ENCODE data around the gene PPP1R12B. TPM values are rescaled to one million over a fixed set of nuclear protein-coding genes. Genes with fewer than 3 reads are reported as not detected.
A peak's percentile ranks its signal among the peaks of the same experiment; 100 is the strongest.
"Not testable (repeated sequence)": the region's sequence is repeated elsewhere in the genome, so short reads cannot be mapped to it uniquely, and the experiment has no call there.

The PPP1R12B gene
- total and polyA plus RNA-seq, 2 donors (not counting 3 experiments of a cell fraction or from before 2014, with no cell fraction given) = 8.4 to 11.5 TPM

DNA sequence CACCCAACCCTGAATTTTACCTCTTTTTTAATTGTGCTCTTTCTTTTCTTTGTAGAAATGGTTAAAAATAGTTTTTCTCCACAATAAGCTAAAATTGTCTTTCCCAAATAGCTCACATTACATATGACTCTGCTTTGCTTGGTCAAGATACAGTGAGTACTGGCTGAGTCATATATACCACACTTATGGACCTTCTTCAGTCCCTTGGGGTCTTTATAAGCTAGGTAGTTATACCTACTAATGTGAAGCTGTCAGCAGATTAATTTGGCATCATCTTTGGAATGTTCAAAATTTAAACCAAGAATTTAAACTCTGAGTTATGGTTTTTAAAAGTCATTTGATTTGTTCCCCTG is 111.6 kb downstream of the PPP1R12B start:
- CTCF ChIA-PET = interaction anchor here (0.7 to 3.4 kb wide), 5 partner anchors 41 to 259 kb away, joined by 3 to 17 read pairs (median 4); no protein-coding TSS in a partner anchor
- H3K27ac ChIP-seq (ENCODE audit: insufficient read depth, low read depth, low read length); dilution Hi-C loops (cut with MboI; ENCODE audit: extremely low pct_ligation_motif_present, low sequenced_read_pairs); H2AFZ ChIP-seq (ENCODE audit: low read depth, low read length); H3K79me2 ChIP-seq (ENCODE audit: control insufficient read depth, insufficient read depth, low read length); H4K20me1 ChIP-seq (replicated peaks; ENCODE audit: control insufficient read depth, extremely low read depth, insufficient read depth, low read length); FAIRE-seq; H3K9me3 ChIP-seq (replicated peaks; ENCODE audit: control insufficient read depth, insufficient read depth, low read length); H3K9ac ChIP-seq (replicated peaks; ENCODE audit: extremely low read depth, insufficient read depth, low read length); BruUV-seq (replicated peaks); H3K27me3 ChIP-seq (ENCODE audit: control insufficient read depth in 2 of 2, insufficient read depth in 2 of 2, low read length in 2 of 2); H3K9me1 ChIP-seq (replicated peaks; ENCODE audit: control insufficient read depth, extremely low read depth, insufficient read depth, low read length); DNase-seq (ENCODE audit: low read depth, low spot score); H3K4me3 ChIP-seq (replicated peaks in 1 of 3; ENCODE audit: insufficient read depth in 1 of 3, low read depth in 1 of 3, low read length in 3 of 3); POLR2A ChIA-PET; H3K36me3 ChIP-seq (ENCODE audit: control insufficient read depth in 2 of 2, extremely low read depth in 1 of 2, insufficient read depth in 2 of 2, low read length in 2 of 2); H3K4me2 ChIP-seq (ENCODE audit: insufficient read depth, low read length); H3K4me1 ChIP-seq (ENCODE audit: control insufficient read depth, extremely low read depth, insufficient read depth, low read length): not testable (repeated sequence)
- intact Hi-C loops (cut with micrococcal nuclease) = loop anchor here (5.0 kb wide), 1 partner anchor 113 kb away; the partner anchor contains the start of gene PPP1R12B
- peak; percentile 52 for TF ChIP-seq FOS (IDR thresholded peaks at IDR 0.05; ENCODE audit: borderline replicate concordance, insufficient read depth, low read length)

- H4K20me1 ChIP-seq (replicated peaks; ENCODE audit: control insufficient read depth, extremely low read depth, insufficient read depth, low read length) = no peaks in the 10 kb centered on the region
- no peaks in the 10 kb centered on the region for H3K9me3 ChIP-seq (replicated peaks; ENCODE audit: control insufficient read depth, insufficient read depth, low read length)
- no peaks in the 10 kb centered on the region for H3K9me1 ChIP-seq (replicated peaks; ENCODE audit: control insufficient read depth, extremely low read depth, insufficient read depth, low read length)
- intact Hi-C loops (cut with micrococcal nuclease) = loop anchor here (5.0 kb wide), 1 partner anchor 115 kb away; the partner anchor contains the start of gene PPP1R12B
- H3K9ac ChIP-seq (replicated peaks; ENCODE audit: extremely low read depth, insufficient read depth, low read length) = no peak overlapping the region
- H3K36me3 ChIP-seq (ENCODE audit: control insufficient read depth in 2 of 2, extremely low read depth in 1 of 2, insufficient read depth in 2 of 2, low read length in 2 of 2) = no peaks in the 10 kb centered on the region
- BruUV-seq (replicated peaks) = no TSS peak
- TF ChIP-seq FOS (IDR thresholded peaks at IDR 0.05; ENCODE audit: borderline replicate concordance, insufficient read depth, low read length) = no peak
- no peak for TF ChIP-seq JUN (IDR thresholded peaks at IDR 0.05; ENCODE audit: borderline replicate concordance, insufficient read depth, insufficient read length, low read depth)
- TF ChIP-seq GATA2 (IDR thresholded peaks at IDR 0.05; ENCODE audit: insufficient read depth, insufficient read length, low read depth, low read length) = no peak
- dilution Hi-C loops (cut with MboI; ENCODE audit: extremely low pct_ligation_motif_present, low sequenced_read_pairs) = no loop called here
- no peaks in the 10 kb centered on the region for H3K27me3 ChIP-seq (ENCODE audit: control insufficient read depth in 2 of 2, insufficient read depth in 2 of 2, low read length in 2 of 2)
- FAIRE-seq = no peak
- ChIA-PET CTCF (no interaction called here), POLR2A (no interaction called here)
- no peak overlapping the region for H3K4me3 ChIP-seq (replicated peaks in 1 of 3; ENCODE audit: insufficient read depth in 1 of 3, low read depth in 1 of 3, low read length in 3 of 3)
- no peak overlapping the region for H3K27ac ChIP-seq (ENCODE audit: insufficient read depth, low read depth, low read length)
- H3K4me2 ChIP-seq (ENCODE audit: insufficient read depth, low read length) = no peak overlapping the region
- no peak for DNase-seq (ENCODE audit: low read depth, low spot score)
- no peaks in the 10 kb centered on the region for H3K79me2 ChIP-seq (ENCODE audit: control insufficient read depth, insufficient read depth, low read length)
- peaks cover 15% of the 10 kb centered on the region for H3K4me1 ChIP-seq (ENCODE audit: control insufficient read depth, extremely low read depth, insufficient read depth, low read length)
- H2AFZ ChIP-seq (ENCODE audit: low read depth, low read length) = no peak overlapping the region
These were observed 114.0 kb downstream of the PPP1R12B start for GRCh38 chr1:202462342-202463076.
